Measurements from ENCODE around the gene PARD3.

The PARD3 gene

GRCh38 chr10:34348917-34349485 lies 466.1 kb downstream of the PARD3 start:
- no peak for DNase-seq (ENCODE audit: low read depth)
- in situ Hi-C loops (cut with HindIII; ENCODE audit: low sequenced_read_pairs) = no loop called here
- no peak overlapping the region for H3K4me3 ChIP-seq (ENCODE audit: low read depth, low read length)
- TF ChIP-seq CTCF (IDR thresholded peaks at IDR 0.05; ENCODE audit: low read depth, low read length, missing control alignments) = no peak

- in situ Hi-C loops (cut with HindIII; ENCODE audit: low sequenced_read_pairs) = no loop called here
These were observed 467.1 kb downstream of the PARD3 start for GRCh38 chr10:34348021-34348420.

GRCh38 chr10:34347131-34347530 lies 468.0 kb downstream of the PARD3 start:
- H3K4me3 ChIP-seq (ENCODE audit: low read depth, low read length) = no peak overlapping the region
- in situ Hi-C loops (cut with HindIII; ENCODE audit: low sequenced_read_pairs) = no loop called here
- TF ChIP-seq CTCF (IDR thresholded peaks at IDR 0.05; ENCODE audit: low read depth, low read length, missing control alignments) = no peak
- no peak for DNase-seq (ENCODE audit: low read depth)

More at GRCh38 chr10:34348021-34348420, 467.1 kb downstream of the PARD3 start:
- no peak for DNase-seq (ENCODE audit: low read depth)
- H3K4me3 ChIP-seq (ENCODE audit: low read depth, low read length) = no peak overlapping the region
- no peak for TF ChIP-seq CTCF (IDR thresholded peaks at IDR 0.05; ENCODE audit: low read depth, low read length, missing control alignments)

GRCh38 chr10:34346516-34347100 lies 468.5 kb downstream of the PARD3 start:
- in situ Hi-C loops (cut with HindIII; ENCODE audit: low sequenced_read_pairs) = no loop called here
- DNase-seq (ENCODE audit: low read depth) = no peak
- no peak overlapping the region for H3K4me3 ChIP-seq (ENCODE audit: low read depth, low read length)
- TF ChIP-seq CTCF (IDR thresholded peaks at IDR 0.05; ENCODE audit: low read depth, low read length, missing control alignments) = no peak

DNA sequence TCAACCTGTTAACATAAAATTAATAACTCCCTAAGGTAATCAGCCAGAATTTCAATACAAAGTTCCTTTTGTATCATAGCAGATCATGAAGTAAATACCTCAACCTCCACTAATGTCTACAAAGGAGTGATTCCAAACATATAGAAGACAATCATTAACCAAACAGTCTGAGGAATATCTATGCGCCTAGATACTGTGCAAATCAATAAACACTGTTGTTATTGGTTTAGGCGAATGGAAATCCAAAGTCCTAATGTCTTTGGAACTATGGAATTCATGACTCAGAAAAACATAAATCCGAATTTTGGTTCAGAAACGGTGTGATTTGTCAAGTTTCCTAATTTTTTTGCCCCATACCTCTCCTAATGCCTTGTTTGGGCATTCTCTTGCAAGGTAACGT lies 469.7 kb downstream of the PARD3 start:
- in situ Hi-C loops (cut with HindIII; ENCODE audit: low sequenced_read_pairs) = no loop called here
- no peak overlapping the region for H3K4me3 ChIP-seq (ENCODE audit: low read depth, low read length)
- TF ChIP-seq CTCF (IDR thresholded peaks at IDR 0.05; ENCODE audit: low read depth, low read length, missing control alignments) = no peak
- no peak for DNase-seq (ENCODE audit: low read depth)

- TF ChIP-seq CTCF (IDR thresholded peaks at IDR 0.05; ENCODE audit: low read depth, low read length, missing control alignments) = no peak
- H3K4me3 ChIP-seq (ENCODE audit: low read depth, low read length) = no peak overlapping the region
- in situ Hi-C loops (cut with HindIII; ENCODE audit: low sequenced_read_pairs) = no loop called here
- no peak for DNase-seq (ENCODE audit: low read depth)
These were observed 471.3 kb downstream of the PARD3 start for GRCh38 chr10:34343764-34344163.
